SK-N-DZ (cell line): ENCODE results near the gene CDON.

Source experiments
- DNase-seq: peaks from one replicate; pipeline ENCODE4 v3.0.0-alpha.2; 2015; ENCODE audit warnings: low spot score

Gene CDON

GRCh38 chr11:125944350-125945010 is 118.2 kb downstream of the CDON start:
- no peak for DNase-seq

DNA sequence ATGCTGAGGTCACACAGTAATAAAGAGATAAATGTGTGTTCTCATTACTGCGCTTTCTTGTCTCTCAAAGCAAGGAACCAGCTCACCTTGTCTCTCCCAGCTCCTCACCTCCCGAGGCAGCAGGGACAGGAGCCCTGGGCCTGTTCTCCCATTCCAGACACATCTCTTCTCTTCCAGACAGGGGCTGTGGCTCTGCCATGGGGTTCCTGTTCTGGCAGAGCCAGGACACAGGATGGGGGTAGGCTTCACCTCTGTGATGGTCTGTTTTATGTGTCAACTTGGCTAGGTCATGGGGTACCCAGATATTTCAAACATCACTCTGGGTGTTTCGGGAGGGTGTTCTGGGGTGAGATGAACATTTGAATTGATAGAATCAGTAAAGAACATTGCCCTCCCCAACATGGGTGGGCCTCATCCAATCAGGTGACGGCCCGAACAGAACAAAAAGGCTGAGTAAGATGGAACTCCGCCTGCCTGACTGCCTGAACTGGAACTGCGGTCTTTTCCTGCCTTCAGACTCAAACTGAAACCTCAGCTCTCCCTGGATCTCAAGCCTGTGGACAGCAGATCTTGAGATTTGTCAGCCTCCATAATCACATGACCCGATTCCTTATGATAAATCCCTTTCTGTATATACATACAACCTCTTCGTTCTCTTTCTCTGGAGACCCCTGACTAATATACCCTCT is 118.9 kb downstream of the CDON start:
- no peak for DNase-seq

DNA sequence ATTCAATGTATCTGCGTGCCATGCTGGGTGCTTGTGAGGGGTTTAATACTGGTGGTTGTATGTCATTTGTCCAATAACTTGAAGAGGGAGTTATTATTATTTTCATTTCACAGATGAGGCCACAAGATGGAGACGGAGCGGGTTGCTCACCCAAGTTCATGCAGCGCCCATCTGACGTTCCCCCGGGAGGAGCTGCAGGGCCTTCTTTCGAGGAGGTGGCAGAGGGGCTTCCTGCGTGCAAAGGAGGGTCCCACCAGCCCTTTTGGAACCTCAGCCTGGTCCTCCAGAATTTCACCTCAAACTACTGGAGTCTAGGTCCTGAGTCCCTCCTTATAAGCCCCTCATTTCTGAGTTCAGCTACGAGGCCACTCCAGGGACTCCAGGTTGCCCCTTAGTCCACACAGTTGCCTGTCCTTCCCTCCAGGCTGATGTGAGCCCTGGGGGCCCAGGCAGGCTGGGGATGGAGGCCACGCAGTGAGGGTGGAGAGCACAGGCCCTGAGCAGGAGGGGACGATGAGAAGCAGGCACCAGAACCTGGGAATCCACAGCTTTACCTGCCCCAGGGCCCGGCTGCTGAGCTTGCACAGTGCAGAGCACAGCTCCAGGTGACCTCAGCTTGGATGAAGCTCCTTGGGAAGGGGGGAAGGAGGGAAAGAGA is 119.8 kb downstream of the CDON start:
- no peak for DNase-seq

DNA sequence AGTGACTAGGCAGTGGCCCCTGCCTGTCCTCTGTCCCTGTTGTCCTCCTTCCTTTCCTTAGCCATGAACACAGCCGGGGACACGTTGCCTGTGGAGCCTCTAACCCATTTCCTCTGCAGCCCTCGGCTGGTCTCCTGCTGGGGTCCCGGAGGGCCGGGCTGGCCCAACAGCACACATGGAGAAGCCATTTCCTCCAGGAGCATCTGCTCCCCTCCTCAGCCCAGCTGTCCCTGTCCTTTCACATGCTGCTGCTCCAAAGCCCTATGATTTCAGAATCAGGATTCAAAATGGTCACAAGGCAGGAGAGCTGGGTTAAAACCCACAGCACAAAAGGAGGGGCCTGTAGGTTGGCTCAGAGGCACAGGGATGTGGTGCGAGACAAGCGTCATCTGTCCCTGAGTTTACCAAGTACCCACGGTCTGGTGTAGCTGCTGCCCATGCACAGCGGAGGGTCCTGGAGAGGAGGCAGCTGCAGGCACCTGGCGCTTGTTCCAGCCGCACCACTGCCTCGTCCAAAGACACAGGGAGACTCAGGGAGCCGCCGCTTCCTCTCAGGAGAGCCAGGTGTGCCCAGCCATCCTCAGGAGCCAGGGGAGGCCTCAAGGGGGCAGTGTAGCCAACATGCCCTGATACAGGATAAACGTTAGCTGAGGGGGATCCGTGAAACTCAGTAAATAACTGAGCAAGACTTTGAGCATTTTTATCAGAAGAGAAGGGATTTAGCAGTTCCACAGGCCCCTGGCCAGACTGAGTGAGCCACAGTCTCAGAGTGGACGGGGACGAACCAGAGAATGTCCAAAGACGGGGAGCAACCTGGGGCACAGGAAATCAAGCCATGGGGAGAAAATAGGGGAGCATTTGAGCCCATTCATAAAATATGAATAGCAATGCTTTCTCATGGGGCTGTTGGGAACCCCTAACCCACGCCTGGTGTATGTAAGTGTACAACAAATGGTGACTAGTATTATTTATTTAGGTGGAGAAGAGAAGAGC is 120.8 kb downstream of the CDON start:
- peak; percentile 55 for DNase-seq

GRCh38 chr11:125941267-125941618 is 121.4 kb downstream of the CDON start:
- DNase-seq = no peak

- no peak for DNase-seq
Measured at GRCh38 chr11:125940145-125940544, 122.5 kb downstream of the CDON start.

DNA sequence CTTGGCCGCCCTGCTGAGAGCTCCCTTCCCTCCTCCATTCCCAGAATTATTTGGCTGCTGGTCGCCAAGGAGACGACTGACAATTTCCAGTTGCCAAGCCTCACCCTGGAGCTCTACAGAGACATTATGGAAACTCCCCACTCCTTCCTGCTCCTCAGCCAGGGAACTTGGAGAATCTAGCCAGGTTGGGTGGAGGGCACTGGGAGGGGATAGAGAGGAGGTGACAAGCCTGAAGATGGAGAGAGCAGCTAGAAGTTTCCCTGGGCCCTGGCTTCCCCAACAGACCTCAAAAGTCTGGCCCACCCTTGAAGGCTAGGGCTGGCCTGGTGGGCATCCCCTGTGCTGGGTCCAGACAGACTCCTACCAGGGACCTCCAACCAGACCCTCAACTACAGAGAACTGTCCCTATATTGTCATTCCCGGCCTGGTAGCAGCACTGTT is 123.6 kb downstream of the CDON start:
- no peak for DNase-seq

DNA sequence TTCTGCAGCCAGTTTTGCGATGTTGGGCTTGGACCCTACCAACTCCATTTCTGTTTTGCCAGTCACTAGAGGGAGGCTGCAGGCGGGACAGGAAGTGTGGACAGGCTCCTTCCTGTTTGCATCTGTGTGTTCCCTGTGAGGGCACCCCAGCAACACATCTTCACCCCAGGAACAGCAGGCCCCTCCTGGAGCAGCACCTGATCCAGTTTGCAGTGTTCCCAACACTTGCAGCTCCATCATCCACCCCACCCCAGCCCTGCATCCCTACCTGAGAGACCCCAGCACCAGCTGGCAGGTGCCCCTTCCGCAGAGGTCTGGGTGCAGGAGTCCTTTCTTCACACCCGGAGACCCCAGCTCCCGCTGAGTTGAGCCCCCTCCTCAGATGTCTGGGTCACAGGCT is 124.2 kb downstream of the CDON start:
- no peak for DNase-seq

DNA sequence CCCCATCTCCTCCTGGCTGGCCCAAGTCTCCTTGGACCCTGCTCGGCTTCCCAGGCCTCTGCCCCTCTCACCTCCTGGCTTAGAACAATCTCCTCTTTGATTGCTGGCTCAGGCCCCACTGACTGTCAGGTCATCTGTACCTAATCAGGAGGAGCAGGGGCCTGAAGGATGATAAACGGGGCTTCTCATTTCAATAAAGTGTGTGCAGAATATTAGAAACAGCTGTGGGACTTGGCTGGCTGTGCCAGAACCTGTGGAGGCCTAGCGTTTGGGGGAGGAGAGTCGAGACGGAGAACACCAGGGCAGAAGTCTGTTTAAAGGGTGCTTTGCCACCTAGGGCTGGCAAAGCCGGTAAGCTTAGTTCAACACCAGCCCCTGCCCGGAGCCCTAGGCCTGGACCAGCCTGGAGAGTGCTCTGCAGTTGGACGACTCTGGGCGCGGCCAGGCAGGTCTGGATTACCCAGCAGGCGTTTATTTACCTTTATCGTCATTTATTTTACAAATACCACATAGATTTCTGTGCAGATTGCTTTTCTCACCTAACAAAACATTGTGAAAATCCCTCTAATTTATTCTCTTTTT is 127.0 kb downstream of the CDON start:
- peak; percentile 40 for DNase-seq

GRCh38 chr11:125935056-125935455 is 127.6 kb downstream of the CDON start:
- no peak for DNase-seq

DNA sequence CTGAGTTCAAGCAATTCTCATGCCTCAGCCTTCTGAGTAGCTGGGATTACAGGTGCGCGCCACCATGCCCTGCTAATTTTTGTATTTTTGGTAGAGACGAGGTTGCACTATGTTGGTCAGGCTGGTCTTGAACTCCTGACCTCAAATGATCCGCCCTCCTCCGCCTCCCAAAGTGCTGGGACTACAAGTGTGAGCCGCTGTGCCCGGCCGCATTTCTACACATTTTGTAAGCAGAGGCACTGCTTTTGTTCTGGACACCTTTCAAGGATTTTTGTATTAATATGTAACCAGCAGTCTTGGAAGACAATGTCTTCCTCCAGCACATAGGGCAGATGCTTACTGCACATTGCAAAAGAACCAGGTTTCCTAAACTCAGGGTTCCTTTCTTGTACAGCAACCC is 128.2 kb downstream of the CDON start:
- no peak for DNase-seq

DNA sequence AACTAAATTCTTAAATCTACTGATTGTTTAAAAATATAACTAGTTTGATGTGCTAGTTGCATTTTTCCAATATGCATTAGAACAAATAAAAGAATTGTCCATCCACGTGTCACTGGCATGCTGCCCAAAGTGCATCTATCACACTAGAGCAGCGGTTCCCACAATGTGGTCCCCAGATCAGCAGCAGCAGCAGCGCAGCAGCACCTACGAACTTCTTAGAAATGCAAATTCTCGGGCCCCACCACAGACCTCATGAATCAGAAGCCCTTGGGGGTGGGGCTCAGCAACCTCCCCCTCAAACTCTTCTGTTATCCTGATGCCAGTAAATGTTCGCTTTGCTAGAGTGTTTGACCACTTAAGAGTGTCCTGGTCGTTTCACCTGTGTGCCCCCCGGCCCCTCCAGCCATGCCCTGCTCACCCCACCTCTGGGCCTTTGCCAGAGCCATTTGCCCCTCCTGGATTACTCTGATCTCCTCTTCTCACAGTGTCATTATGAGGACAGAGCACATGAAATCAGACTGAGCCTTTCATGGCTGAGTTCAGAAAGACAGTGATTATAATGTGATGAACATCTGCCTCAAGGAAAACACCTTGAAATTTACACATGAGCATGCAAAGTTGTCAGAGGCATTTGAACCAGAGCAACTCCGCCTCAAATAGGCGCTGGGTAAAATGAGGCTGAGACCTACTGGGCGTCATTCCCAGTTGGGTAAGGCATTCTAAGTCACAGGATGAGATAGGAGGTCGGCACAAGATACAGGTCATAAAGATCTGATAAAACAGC is 129.4 kb downstream of the CDON start:
- no peak for DNase-seq

DNA sequence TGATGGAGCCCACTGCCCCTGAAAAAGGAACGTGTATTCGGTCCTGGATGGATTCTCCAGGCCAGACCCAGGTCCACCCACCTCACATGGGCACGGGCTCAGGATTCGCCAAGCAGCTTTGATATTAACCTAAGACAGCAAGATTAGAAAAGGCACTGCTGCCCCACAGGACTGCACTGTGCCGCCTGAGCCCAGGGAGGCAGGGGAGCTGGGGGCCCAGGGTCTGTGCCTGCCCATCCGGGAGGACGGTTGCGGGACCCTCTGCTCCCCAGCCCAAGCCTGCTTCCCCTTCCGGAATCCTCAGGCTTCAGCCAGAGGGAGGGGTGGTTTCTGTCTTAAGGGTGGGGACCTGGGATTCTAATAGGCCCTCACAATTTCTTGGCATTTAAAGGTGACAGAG is 130.4 kb downstream of the CDON start:
- DNase-seq = no peak

GRCh38 chr11:125931668-125932067 is 131.0 kb downstream of the CDON start:
- no peak for DNase-seq

DNA sequence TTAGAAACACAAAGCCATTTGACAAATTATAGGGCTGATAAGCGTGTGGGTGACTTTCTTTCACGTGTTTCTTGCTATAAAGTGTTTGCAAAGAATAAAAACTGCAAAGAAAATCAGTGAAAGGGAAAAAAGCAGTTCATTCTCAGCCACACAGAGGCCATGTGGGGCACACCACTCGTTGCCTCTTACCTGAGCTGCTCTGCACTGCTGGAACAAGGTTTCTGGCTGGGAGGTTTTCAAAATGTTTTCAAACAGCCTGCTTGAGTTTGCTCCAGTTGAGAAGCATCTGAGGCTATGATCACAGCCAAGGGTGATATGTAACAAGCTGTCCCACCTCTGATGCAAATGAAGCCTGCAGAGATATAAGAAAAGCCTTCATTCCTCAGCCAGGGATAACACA is 131.6 kb downstream of the CDON start:
- DNase-seq = no peak

- no peak for DNase-seq
Measured at GRCh38 chr11:125930076-125930450, 132.6 kb downstream of the CDON start.

- DNase-seq = no peak
Measured at GRCh38 chr11:125929445-125930075, 133.1 kb downstream of the CDON start.

DNA sequence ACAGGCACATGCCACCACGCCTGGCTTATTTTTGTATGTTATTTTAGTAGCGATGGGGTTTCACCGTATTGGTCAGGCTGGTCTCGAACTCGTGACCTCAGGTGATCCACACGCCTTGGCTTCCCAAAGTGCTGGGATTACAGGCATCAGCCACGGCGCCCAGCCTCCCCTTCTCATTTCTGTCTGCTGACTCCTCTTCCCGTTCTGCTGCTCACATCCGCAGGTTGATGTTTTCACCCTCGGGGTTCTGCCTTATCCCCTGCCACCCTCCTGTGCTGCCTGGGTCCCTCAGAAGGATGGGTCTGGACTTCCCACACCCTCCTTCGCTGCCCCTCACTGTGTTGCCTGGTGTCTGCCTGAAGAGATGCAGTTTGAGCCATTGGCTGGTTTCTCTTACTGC is 136.0 kb downstream of the CDON start:
- DNase-seq = no peak

DNA sequence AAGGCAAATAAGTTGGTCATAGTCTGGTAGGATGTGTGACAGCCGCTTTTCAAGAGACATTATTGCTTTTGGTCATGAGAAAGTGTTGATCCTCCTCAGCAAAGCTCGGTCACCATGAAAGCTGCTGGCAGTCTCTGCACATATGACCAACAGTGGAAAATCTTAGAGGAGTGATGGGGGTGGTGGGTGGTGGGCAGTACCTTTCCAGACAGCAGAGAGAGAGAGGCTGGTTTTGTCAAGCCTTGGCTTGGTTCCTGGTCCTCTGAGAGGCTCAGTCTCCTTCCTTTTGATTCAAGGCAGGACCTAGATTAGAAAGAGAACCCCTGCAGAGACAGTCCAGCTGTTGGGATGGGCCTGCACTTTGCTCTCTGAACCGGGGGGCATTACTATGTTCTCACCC is 136.9 kb downstream of the CDON start:
- no peak for DNase-seq

DNA sequence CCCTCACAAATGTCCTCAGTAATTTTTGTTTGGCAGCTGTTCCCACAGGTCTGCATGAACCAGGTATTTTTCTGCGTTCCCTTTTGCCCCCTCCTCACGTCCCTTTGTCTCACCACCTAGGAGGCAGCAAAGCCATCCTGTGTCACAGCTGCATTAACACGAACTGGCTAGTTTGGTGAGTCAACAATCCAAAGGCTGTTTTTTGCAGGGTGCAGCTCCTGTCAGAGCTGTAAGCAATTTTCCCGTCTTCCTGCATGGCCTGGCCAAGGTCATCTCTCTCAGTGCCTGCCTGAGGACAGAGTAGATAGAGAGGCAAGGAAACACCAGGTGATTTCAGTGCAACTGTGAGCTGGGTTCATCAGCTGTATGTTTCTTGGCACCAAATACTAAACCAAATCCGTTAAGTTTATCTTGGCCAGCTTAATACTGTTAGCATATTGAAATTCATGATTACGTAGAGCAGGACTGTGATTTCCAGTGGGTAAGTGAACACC is 137.4 kb downstream of the CDON start:
- no peak for DNase-seq
